Measurements from ENCODE around the gene ITIH4. TPM values are rescaled to one million over a fixed set of nuclear protein-coding genes. Genes with fewer than 3 reads are reported as not detected.
A peak's percentile ranks its signal among the peaks of the same experiment; 100 is the strongest.

ITIH4 gene
- polyA plus RNA-seq, 1 donor from 2014 or later = not detected

GRCh38 chr3:52843881-52844280 lies 13.4 kb upstream of the ITIH4 start:
- no peak overlapping the region for H3K4me3 Mint-ChIP-seq
- H3K9me3 Mint-ChIP-seq = no peaks in the 10 kb centered on the region
- H3K27ac Mint-ChIP-seq = no peak overlapping the region
- H3K36me3 Mint-ChIP-seq = no peaks in the 10 kb centered on the region
- no peaks in the 10 kb centered on the region for H3K27me3 Mint-ChIP-seq
- no peaks in the 10 kb centered on the region for H3K4me1 Mint-ChIP-seq

- H3K4me3 Mint-ChIP-seq = no peak overlapping the region
- H3K27ac Mint-ChIP-seq = no peak overlapping the region
- H3K36me3 Mint-ChIP-seq = peaks cover 1% of the 10 kb centered on the region
- H3K4me1 Mint-ChIP-seq = no peaks in the 10 kb centered on the region
- no peaks in the 10 kb centered on the region for H3K9me3 Mint-ChIP-seq
- H3K27me3 Mint-ChIP-seq = no peaks in the 10 kb centered on the region
These were observed 12.8 kb upstream of the ITIH4 start for GRCh38 chr3:52843108-52843865.

- Mint-ChIP-seq H3K36me3 (peaks cover 3% of the 10 kb centered on the region), H3K27me3 (no peaks in the 10 kb centered on the region), H3K9me3 (no peaks in the 10 kb centered on the region), H3K27ac (no peak overlapping the region), H3K4me3 (no peak overlapping the region), H3K4me1 (peaks cover 0 to 5% (median 2%) of the 10 kb centered on the region in 3 donors)
These were observed 12.0 kb upstream of the ITIH4 start for GRCh38 chr3:52842424-52842823.

- Mint-ChIP-seq H3K27ac (no peak overlapping the region), H3K36me3 (peaks cover 4% of the 10 kb centered on the region)
These were observed 11.5 kb upstream of the ITIH4 start for GRCh38 chr3:52841981-52842340.

GRCh38 chr3:52841211-52841980 lies 10.9 kb upstream of the ITIH4 start:
- no peaks in the 10 kb centered on the region for H3K27me3 Mint-ChIP-seq
- peaks cover 4% of the 10 kb centered on the region for H3K36me3 Mint-ChIP-seq
- no peak overlapping the region for H3K27ac Mint-ChIP-seq
- H3K4me3 Mint-ChIP-seq = no peak overlapping the region
- peaks cover 0 to 6% (median 4%) of the 10 kb centered on the region in 3 donors for H3K4me1 Mint-ChIP-seq
- no peaks in the 10 kb centered on the region for H3K9me3 Mint-ChIP-seq

More at GRCh38 chr3:52841981-52842340, 11.5 kb upstream of the ITIH4 start:
- peaks cover 0 to 6% (median 2%) of the 10 kb centered on the region in 3 donors for H3K4me1 Mint-ChIP-seq
- H3K4me3 Mint-ChIP-seq = no peak overlapping the region
- no peaks in the 10 kb centered on the region for H3K27me3 Mint-ChIP-seq
- no peaks in the 10 kb centered on the region for H3K9me3 Mint-ChIP-seq

GRCh38 chr3:52839892-52840545 lies 9.5 kb upstream of the ITIH4 start:
- H3K36me3 Mint-ChIP-seq = peaks cover 6% of the 10 kb centered on the region
- H3K4me3 Mint-ChIP-seq = no peak overlapping the region
- H3K4me1 Mint-ChIP-seq = peaks cover 0 to 6% (median 4%) of the 10 kb centered on the region in 3 donors
- no peaks in the 10 kb centered on the region for H3K27me3 Mint-ChIP-seq
- H3K9me3 Mint-ChIP-seq = no peaks in the 10 kb centered on the region
- peak overlapping the region in 1 of 3 donors; percentile 73 for H3K27ac Mint-ChIP-seq

- H3K36me3 Mint-ChIP-seq = peaks cover 6% of the 10 kb centered on the region
These were observed 8.8 kb upstream of the ITIH4 start for GRCh38 chr3:52839268-52839575.

GRCh38 chr3:52838561-52839267 lies 8.2 kb upstream of the ITIH4 start:
- peaks cover 6% of the 10 kb centered on the region for H3K36me3 Mint-ChIP-seq
- no peak overlapping the region for H3K4me3 Mint-ChIP-seq
- H3K27me3 Mint-ChIP-seq = no peaks in the 10 kb centered on the region
- H3K9me3 Mint-ChIP-seq = no peaks in the 10 kb centered on the region
- peak overlapping the region in 2 of 3 donors; percentile 32 to 53 for H3K27ac Mint-ChIP-seq
- peaks cover 0 to 6% (median 4%) of the 10 kb centered on the region in 3 donors for H3K4me1 Mint-ChIP-seq

More at GRCh38 chr3:52839268-52839575, 8.8 kb upstream of the ITIH4 start:
- Mint-ChIP-seq H3K27ac (peak overlapping the region in 1 of 3 donors; percentile 32), H3K4me1 (peaks cover 0 to 6% (median 4%) of the 10 kb centered on the region in 3 donors), H3K9me3 (no peaks in the 10 kb centered on the region), H3K4me3 (no peak overlapping the region), H3K27me3 (no peaks in the 10 kb centered on the region)

GRCh38 chr3:52836986-52837385 lies 6.5 kb upstream of the ITIH4 start:
- Mint-ChIP-seq H3K27ac (no peak overlapping the region), H3K4me1 (peaks cover 0 to 6% (median 4%) of the 10 kb centered on the region in 3 donors), H3K27me3 (no peaks in the 10 kb centered on the region), H3K9me3 (no peaks in the 10 kb centered on the region), H3K4me3 (no peak overlapping the region), H3K36me3 (peaks cover 6% of the 10 kb centered on the region)

- no peak overlapping the region for H3K4me3 Mint-ChIP-seq
- peaks cover 6% of the 10 kb centered on the region for H3K36me3 Mint-ChIP-seq
- no peaks in the 10 kb centered on the region for H3K9me3 Mint-ChIP-seq
- H3K4me1 Mint-ChIP-seq = peaks cover 0 to 6% (median 4%) of the 10 kb centered on the region in 3 donors
- H3K27me3 Mint-ChIP-seq = no peaks in the 10 kb centered on the region
- H3K27ac Mint-ChIP-seq = no peak overlapping the region
These were observed 6.0 kb upstream of the ITIH4 start for GRCh38 chr3:52836471-52836845.

GRCh38 chr3:52835766-52836470 lies 5.4 kb upstream of the ITIH4 start:
- no peaks in the 10 kb centered on the region for H3K27me3 Mint-ChIP-seq
- H3K27ac Mint-ChIP-seq = no peak overlapping the region
- peaks cover 6% of the 10 kb centered on the region for H3K36me3 Mint-ChIP-seq
- no peaks in the 10 kb centered on the region for H3K9me3 Mint-ChIP-seq
- peaks cover 0 to 6% (median 4%) of the 10 kb centered on the region in 3 donors for H3K4me1 Mint-ChIP-seq
- H3K4me3 Mint-ChIP-seq = no peak overlapping the region

GRCh38 chr3:52834871-52835501 lies 4.5 kb upstream of the ITIH4 start, which contains the start of gene MUSTN1:
Gene MUSTN1, minus strand, starts transcription at chr3:52835019. Its CDS starts 71 bp downstream, at chr3:52834948.
- Mint-ChIP-seq H3K9me3 (no peaks in the 10 kb centered on the region), H3K27ac (no peak within 1 kb of the TSS), H3K27me3 (no peaks in the 10 kb centered on the region), H3K4me3 (no peak within 1 kb of the TSS), H3K36me3 (peaks cover 6% of the 10 kb centered on the region), H3K4me1 (peaks cover 0 to 6% (median 4%) of the 10 kb centered on the region in 3 donors)

GRCh38 chr3:52833202-52833601 lies 2.7 kb upstream of the ITIH4 start:
- peaks cover 0 to 6% (median 4%) of the 10 kb centered on the region in 3 donors for H3K4me1 Mint-ChIP-seq
- H3K9me3 Mint-ChIP-seq = no peaks in the 10 kb centered on the region
- no peak overlapping the region for H3K4me3 Mint-ChIP-seq
- H3K27me3 Mint-ChIP-seq = no peaks in the 10 kb centered on the region
- H3K27ac Mint-ChIP-seq = no peak overlapping the region
- H3K36me3 Mint-ChIP-seq = peaks cover 4% of the 10 kb centered on the region

Data from IgD-negative memory B cell (primary cell).